Thyroid gland (tissue), 4 donors: ENCODE data around the gene ZNHIT6.

Experiments used
- POLR2A ChIP-seq, 2 donors: fragments of 450-650 bp; IDR thresholded peaks; one replicate each; pipeline ENCODE4 v1.6.1; 2017; ENCODE audit warnings: antibody characterized with exemption in 2 of 2, mild to moderate bottlenecking in 2 of 2, moderate library complexity in 1 of 2
- TF ChIP-seq, protein P1 (sequence below), 6 experiments: fragments of 200-600 bp in 3 of 6; fragments of 450-650 bp in 3 of 6; sonication (generic) in 3 of 6; IDR thresholded peaks; one replicate each; pipeline ENCODE4 v1.5.1; 2016 to 2019; ENCODE audit warnings: antibody characterized with exemption in 6 of 6, mild to moderate bottlenecking in 2 of 6, inconsistent platforms in 1 of 6, moderate library complexity in 1 of 6

DNA sequence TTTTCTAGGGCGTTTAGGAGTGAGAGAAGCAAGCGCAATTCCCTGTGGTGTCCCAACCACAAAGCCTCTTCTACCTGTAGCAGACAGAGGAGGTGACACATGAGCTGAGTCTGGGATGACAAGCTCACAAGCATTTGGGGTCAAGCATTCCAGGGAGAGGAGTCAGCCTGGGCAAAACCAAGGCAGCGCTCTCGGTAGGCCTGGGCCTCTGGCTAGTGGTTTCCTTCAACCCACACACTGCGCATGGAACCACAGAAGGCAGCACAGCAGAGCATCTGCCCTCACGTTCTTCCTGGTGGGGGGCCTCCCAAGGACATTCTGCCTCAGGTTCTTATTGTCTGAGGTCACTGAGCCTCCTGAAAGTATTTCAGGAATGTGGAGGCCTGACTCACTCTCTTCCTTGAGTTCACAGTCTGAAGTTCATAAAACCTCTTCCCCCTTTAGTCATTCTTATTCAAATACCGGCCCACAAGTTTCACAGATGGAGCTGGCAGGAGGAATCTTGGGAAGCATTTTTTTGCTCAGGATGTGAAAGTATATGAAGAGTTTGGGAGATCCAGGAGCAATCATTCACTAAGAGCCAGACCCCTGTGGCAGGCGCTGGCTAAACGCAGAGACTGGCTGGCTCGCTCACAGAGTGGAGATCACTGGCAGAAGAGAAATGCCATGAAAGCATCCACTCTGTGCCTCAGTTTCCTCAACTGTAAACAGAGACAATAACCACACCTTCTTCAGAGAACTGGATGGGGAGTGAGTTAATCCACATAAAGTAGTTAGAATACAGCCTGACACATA lies 100.9 kb downstream of the ZNHIT6 start:
- TF ChIP-seq, protein P1, sequence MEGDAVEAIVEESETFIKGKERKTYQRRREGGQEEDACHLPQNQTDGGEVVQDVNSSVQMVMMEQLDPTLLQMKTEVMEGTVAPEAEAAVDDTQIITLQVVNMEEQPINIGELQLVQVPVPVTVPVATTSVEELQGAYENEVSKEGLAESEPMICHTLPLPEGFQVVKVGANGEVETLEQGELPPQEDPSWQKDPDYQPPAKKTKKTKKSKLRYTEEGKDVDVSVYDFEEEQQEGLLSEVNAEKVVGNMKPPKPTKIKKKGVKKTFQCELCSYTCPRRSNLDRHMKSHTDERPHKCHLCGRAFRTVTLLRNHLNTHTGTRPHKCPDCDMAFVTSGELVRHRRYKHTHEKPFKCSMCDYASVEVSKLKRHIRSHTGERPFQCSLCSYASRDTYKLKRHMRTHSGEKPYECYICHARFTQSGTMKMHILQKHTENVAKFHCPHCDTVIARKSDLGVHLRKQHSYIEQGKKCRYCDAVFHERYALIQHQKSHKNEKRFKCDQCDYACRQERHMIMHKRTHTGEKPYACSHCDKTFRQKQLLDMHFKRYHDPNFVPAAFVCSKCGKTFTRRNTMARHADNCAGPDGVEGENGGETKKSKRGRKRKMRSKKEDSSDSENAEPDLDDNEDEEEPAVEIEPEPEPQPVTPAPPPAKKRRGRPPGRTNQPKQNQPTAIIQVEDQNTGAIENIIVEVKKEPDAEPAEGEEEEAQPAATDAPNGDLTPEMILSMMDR (IDR thresholded peaks at IDR 0.05) = no peak
- TF ChIP-seq POLR2A (IDR thresholded peaks at IDR 0.05) = no peak
